HCT116 (cell line): ENCODE measurements around the gene WNT2. TPM values are rescaled to one million over a fixed set of nuclear protein-coding genes. Genes with fewer than 3 reads are reported as not detected.

ENCODE experiments used
- ATAC-seq: fragments of 200-7000 bp; cut with Tn5 transposase; 2 replicates; pipeline ENCODE4 v1.9.1; 2020; ENCODE audit warnings: mild to moderate bottlenecking, moderate library complexity
- BruUV-seq: library from RNA; stranded (reverse); fragments of 400-500 nt; replicated peaks from 2 replicates; lab custom pipeline; 2021; lab: Mats Ljungman, UMichigan
- CTCF ChIA-PET: fragments of 300-600 bp; sonication (Branson Sonifier 250); formaldehyde crosslinking; loops from one replicate; lab custom pipeline; 2021; ENCODE audit warnings: antibody characterized with exemption; lab: Charles Lee
- POLR2A ChIA-PET: fragments of 300-600, 350-600 bp; sonication (Branson Sonifier 250); formaldehyde crosslinking; loops from one replicate; lab custom pipeline; 2021; ENCODE audit warnings: antibody characterized with exemption; lab: Charles Lee
- RAD21 ChIA-PET, 2 experiments: fragments of 300-600 bp; sonication (Branson Sonifier 250); formaldehyde crosslinking; loops; one replicate each; lab custom pipeline; 2023; ENCODE audit warnings: low total read pairs in 2 of 2; ENCODE audit not compliant: uncharacterized antibody in 2 of 2, unreplicated experiment in 2 of 2, low non-redundant PET in 1 of 2; lab: Charles Lee
- DNase-seq: peaks from one replicate; pipeline ENCODE4 v3.0.0-alpha.2; 2010; ENCODE audit warnings: low read depth, low spot score
- H2AFZ ChIP-seq: fragments of 200-600 bp; shearing (Covaris generic), sonication (generic); 2 replicates; pipeline ENCODE4 v1.6.1; 2017; ENCODE audit warnings: low read depth, mixed run types, mixed read lengths, antibody characterized with exemption, low read length; ENCODE audit not compliant: poor library complexity, severe bottlenecking
- H3K27ac ChIP-seq: 2 replicates; pipeline ENCODE4 v1.5.1; 2012; ENCODE audit warnings: low read depth, low read length
- H3K27me3 ChIP-seq: fragments of 200-600 bp; sonication (generic); 2 replicates; pipeline ENCODE4 v1.6.1; 2016; ENCODE audit warnings: mixed run types, low read length, mixed read lengths; ENCODE audit not compliant: insufficient read depth
- H3K36me3 ChIP-seq, 2 experiments: fragments of 200-500 bp in 1 of 2; fragments of 200-600 bp in 1 of 2; sonication (Bioruptor generic) in 1 of 2; sonication (generic) in 1 of 2; 2 replicates each; pipeline versions ENCODE4 v1.5.1 to v1.6.1; 2014 to 2016; ENCODE audit warnings: low read length in 2 of 2, inconsistent platforms in 1 of 2, mixed read lengths in 1 of 2, mixed run types in 1 of 2; ENCODE audit not compliant: insufficient read depth in 2 of 2, control insufficient read depth in 1 of 2
- H3K4me1 ChIP-seq, 2 experiments: fragments of 200-600 bp in 1 of 2; sonication (generic) in 1 of 2; 2 replicates each; pipeline versions ENCODE4 v1.5.1 to v1.6.1; 2012 to 2017; ENCODE audit warnings: low read length in 2 of 2, inconsistent platforms in 1 of 2, mild to moderate bottlenecking in 1 of 2, mixed read lengths in 1 of 2, mixed run types in 1 of 2, moderate library complexity in 1 of 2; ENCODE audit not compliant: insufficient read depth in 2 of 2, control insufficient read depth in 1 of 2
- H3K4me2 ChIP-seq: fragments of 200-600 bp; sonication (generic); 2 replicates; pipeline ENCODE4 v1.6.1; 2017; ENCODE audit warnings: mixed run types, low read length, mixed read lengths
- H3K4me3 ChIP-seq, 2 experiments: fragments of 200-600 bp in 1 of 2; sonication (generic) in 1 of 2; replicated peaks in 1 of 2; 2 replicates each; pipeline ENCODE4 v1.5.1; 2011 to 2016; ENCODE audit warnings: low read length in 2 of 2, control low read depth in 1 of 2, low read depth in 1 of 2, mild to moderate bottlenecking in 1 of 2, mixed read lengths in 1 of 2, mixed run types in 1 of 2
- H3K79me2 ChIP-seq: fragments of 200-600 bp; sonication (generic); 2 replicates; pipeline ENCODE4 v1.6.1; 2017; ENCODE audit warnings: mild to moderate bottlenecking, mixed run types, low read length, moderate library complexity, mixed read lengths; ENCODE audit not compliant: insufficient read depth
- H3K9ac ChIP-seq: fragments of 200-600 bp; sonication (generic); 2 replicates; pipeline ENCODE4 v1.6.1; 2016; ENCODE audit warnings: low read length, mixed read lengths
- H3K9me2 ChIP-seq: fragments of 200-600 bp; sonication (generic), shearing (Covaris generic); 2 replicates; pipeline ENCODE4 v1.6.1; 2017; ENCODE audit warnings: mixed run types, mild to moderate bottlenecking, moderate library complexity; ENCODE audit not compliant: insufficient read depth
- H3K9me3 ChIP-seq, 2 experiments: fragments of 200-500 bp in 1 of 2; fragments of 200-600 bp in 1 of 2; sonication (Bioruptor generic) in 1 of 2; sonication (generic) in 1 of 2; 2 replicates each; pipeline ENCODE4 v1.6.1; 2014 to 2017; ENCODE audit warnings: low read length in 2 of 2, mixed read lengths in 2 of 2, inconsistent platforms in 1 of 2, low read depth in 1 of 2, mild to moderate bottlenecking in 1 of 2, mixed run types in 1 of 2, moderate library complexity in 1 of 2; ENCODE audit not compliant: control insufficient read depth in 1 of 2, insufficient read depth in 1 of 2
- H4K20me1 ChIP-seq: fragments of 200-600 bp; sonication (generic), shearing (Covaris generic); 2 replicates; pipeline ENCODE4 v1.6.1; 2017; ENCODE audit warnings: mixed run types, mild to moderate bottlenecking, moderate library complexity; ENCODE audit not compliant: insufficient read depth
- ATF3 ChIP-seq: IDR thresholded peaks from 2 replicates; pipeline ENCODE4 v1.6.1; 2012
- CBX3 ChIP-seq: IDR thresholded peaks from 2 replicates; pipeline ENCODE4 v1.6.1; 2012; ENCODE audit warnings: low read depth
- CEBPB ChIP-seq: IDR thresholded peaks from 2 replicates; pipeline ENCODE4 v1.6.1; 2012; ENCODE audit warnings: low read depth
- CTCF ChIP-seq, 3 experiments: fragments of 200-600 bp in 1 of 3; sonication (generic) in 1 of 3; IDR thresholded peaks in 2 of 3; conservative IDR thresholded peaks in 1 of 3; 2 replicates each; pipeline ENCODE4 v1.5.1; 2012 to 2017; ENCODE audit warnings: low read depth in 2 of 3, low read length in 2 of 3, antibody characterized with exemption in 1 of 3, borderline replicate concordance in 1 of 3, control low read depth in 1 of 3, mild to moderate bottlenecking in 1 of 3, mixed read lengths in 1 of 3, mixed run types in 1 of 3, moderate library complexity in 1 of 3; ENCODE audit not compliant: insufficient read depth in 1 of 3
- EGR1 ChIP-seq: IDR thresholded peaks from 2 replicates; pipeline ENCODE4 v1.6.1; 2012; ENCODE audit warnings: low read depth
- EZH2phosphoT487 ChIP-seq: fragments of 200-600 bp; IDR thresholded peaks from 2 replicates; pipeline ENCODE4 v1.6.1; 2018; ENCODE audit warnings: antibody characterized with exemption, borderline replicate concordance
- FOSL1 ChIP-seq: IDR thresholded peaks from 2 replicates; pipeline ENCODE4 v1.6.1; 2012; ENCODE audit warnings: low read depth
- JUND ChIP-seq: IDR thresholded peaks from 2 replicates; pipeline ENCODE4 v1.6.1; 2012
- MAX ChIP-seq: IDR thresholded peaks from 2 replicates; pipeline ENCODE4 v1.6.1; 2012
- RAD21 ChIP-seq: IDR thresholded peaks from 2 replicates; pipeline ENCODE4 v1.6.1; 2012; ENCODE audit warnings: low read depth, mild to moderate bottlenecking
- REST ChIP-seq: IDR thresholded peaks from 2 replicates; pipeline ENCODE4 v1.6.1; 2012; ENCODE audit warnings: low read depth
- SP1 ChIP-seq: IDR thresholded peaks from 2 replicates; pipeline ENCODE4 v1.6.1; 2012; ENCODE audit warnings: low read depth
- SRF ChIP-seq: IDR thresholded peaks from 2 replicates; pipeline ENCODE4 v1.6.1; 2012; ENCODE audit warnings: low read depth
- YY1 ChIP-seq: IDR thresholded peaks from 2 replicates; pipeline ENCODE4 v1.6.1; 2011; ENCODE audit warnings: low read length, low read depth, moderate library complexity, mild to moderate bottlenecking; ENCODE audit not compliant: insufficient replicate concordance; ENCODE audit errors: extremely low read depth
- ZBTB33 ChIP-seq: IDR thresholded peaks from 2 replicates; pipeline ENCODE4 v1.6.1; 2011; ENCODE audit warnings: mild to moderate bottlenecking, low read length, moderate library complexity; ENCODE audit not compliant: insufficient replicate concordance; ENCODE audit errors: extremely low read depth
- intact Hi-C: fragments of 100-400 bp; cut with micrococcal nuclease; formaldehyde crosslinking; loops from 2 replicates; pipeline ENCODE4 v1.10.0; 2022
- total RNA-seq: library from RNA; stranded (reverse); gene quantifications from one replicate; pipeline ENCODE4 v1.2.1, GENCODE V29; 2021; ENCODE audit not compliant: unreplicated experiment

WNT2 gene
- total RNA-seq, 1 experiment from 2014 or later: 0.12 TPM

- no peak for TF ChIP-seq YY1
- TF ChIP-seq ZBTB33: no peak
These were observed 44.8 kb downstream of the WNT2 start (continued) for GRCh38 chr7:117278040-117278439.

GRCh38 chr7:117277576-117277975 lies 45.3 kb downstream of the WNT2 start:
- intact Hi-C loops: no loop called here
- Histone ChIP-seq H3K9ac (no peak overlapping the region), H3K79me2 (no peaks in the 10 kb centered on the region), H4K20me1 (no peaks in the 10 kb centered on the region), H3K27me3 (no peaks in the 10 kb centered on the region), H3K9me2 (no peaks in the 10 kb centered on the region), H3K9me3 (no peaks in the 10 kb centered on the region), H3K27ac (no peak overlapping the region), H3K4me1 (peaks cover 0 to 4% of the 10 kb centered on the region in 2 experiments; a peak in 1 of 4 replicates), H3K4me2 (no peak overlapping the region), H2AFZ (no peak overlapping the region), H3K36me3 (no peaks in the 10 kb centered on the region), H3K4me3 (no peak overlapping the region)
- ChIA-PET RAD21 (no interaction called here), POLR2A (no interaction called here), CTCF (no interaction called here)
- BruUV-seq: no TSS peak
- DNase-seq: no peak
- no peak for ATAC-seq
- no peak for TF ChIP-seq JUND
- TF ChIP-seq CBX3: no peak
- TF ChIP-seq CTCF (IDR thresholded peaks at IDR 0.05 in 2 of 3, conservative IDR thresholded peaks at IDR 0.05 in 1 of 3; ENCODE audit: borderline replicate concordance in 1 of 3, insufficient read depth in 1 of 3, low read depth in 2 of 3, low read length in 2 of 3): no peak
- TF ChIP-seq REST: no peak
- TF ChIP-seq MAX: no peak
- no peak for TF ChIP-seq EGR1
- no peak for TF ChIP-seq RAD21
- TF ChIP-seq ZBTB33: no peak
- TF ChIP-seq ATF3: no peak
- TF ChIP-seq SP1: no peak
- TF ChIP-seq FOSL1: no peak
- no peak for TF ChIP-seq CEBPB
- no peak for TF ChIP-seq SRF
- TF ChIP-seq EZH2phosphoT487: no peak
